ENCODE data around the gene RPS27L. TPM values are rescaled to one million over a fixed set of nuclear protein-coding genes. Genes with fewer than 3 reads are reported as not detected.

Gene RPS27L
- total RNA-seq, result 100 to 1,000 TPM; 132 TPM

DNA sequence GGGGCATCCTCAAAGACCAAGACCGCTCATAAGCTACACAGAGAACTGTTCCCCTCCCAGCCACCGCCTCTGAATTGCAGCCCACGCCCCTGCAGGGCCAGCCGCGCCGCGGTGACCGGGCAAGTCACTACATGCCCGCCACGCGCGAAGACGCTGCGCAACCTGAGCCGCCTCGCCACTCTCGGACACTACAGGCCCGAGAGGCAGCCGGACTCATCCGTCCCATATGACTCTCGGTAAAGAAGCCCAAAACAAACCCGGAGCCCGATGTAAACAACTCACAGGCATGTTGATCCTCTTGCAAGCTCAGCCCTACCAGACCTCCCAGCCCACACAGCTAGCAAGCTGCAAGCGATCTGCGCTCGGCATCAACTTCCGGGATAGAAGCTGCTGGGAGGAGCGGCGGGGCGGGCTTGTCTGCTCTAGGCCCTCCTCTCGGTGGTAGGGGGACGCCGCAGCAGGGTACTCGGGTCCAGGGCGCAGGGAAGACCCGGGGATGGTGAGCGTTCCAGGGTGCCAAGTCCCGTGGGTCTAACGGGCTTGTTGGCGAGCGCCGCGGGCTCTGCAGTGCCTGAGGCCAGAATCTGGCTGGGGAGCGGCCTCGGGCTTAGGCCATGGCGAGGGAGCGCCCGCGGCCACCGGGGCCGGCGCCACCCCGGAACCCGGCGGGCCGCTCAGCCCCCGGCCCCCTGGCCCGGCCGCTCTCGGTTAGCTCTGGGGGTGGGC is at the start of gene RPS27L:
Gene RPS27L, minus strand, starts transcription at position 360 of the 726 bp plus-strand sequence. Its CDS starts 72 bp downstream, at position 288.
- DNase-seq, result peak; percentile 88
- Mint-ChIP-seq H3K4me3 (peak within 1 kb of the TSS; percentile 100), H3K4me1 (peaks cover 20% of the 10 kb centered on the region), H3K27ac (peak within 1 kb of the TSS; percentile 97), H3K9me3 (no peaks in the 10 kb centered on the region), H3K27me3 (no peaks in the 10 kb centered on the region), H3K36me3 (peaks cover 19% of the 10 kb centered on the region)

- Mint-ChIP-seq H3K36me3 (peaks cover 68% of the 10 kb centered on the region), H3K27me3 (no peaks in the 10 kb centered on the region), H3K4me1 (peaks cover 85% of the 10 kb centered on the region), H3K27ac (peak overlapping the region; percentile 59), H3K4me3 (no peak overlapping the region), H3K9me3 (peaks cover 4% of the 10 kb centered on the region)
- no peak for DNase-seq
Observed at GRCh38 chr15:63206079-63206478, 48.8 kb upstream of the RPS27L start.

DNA sequence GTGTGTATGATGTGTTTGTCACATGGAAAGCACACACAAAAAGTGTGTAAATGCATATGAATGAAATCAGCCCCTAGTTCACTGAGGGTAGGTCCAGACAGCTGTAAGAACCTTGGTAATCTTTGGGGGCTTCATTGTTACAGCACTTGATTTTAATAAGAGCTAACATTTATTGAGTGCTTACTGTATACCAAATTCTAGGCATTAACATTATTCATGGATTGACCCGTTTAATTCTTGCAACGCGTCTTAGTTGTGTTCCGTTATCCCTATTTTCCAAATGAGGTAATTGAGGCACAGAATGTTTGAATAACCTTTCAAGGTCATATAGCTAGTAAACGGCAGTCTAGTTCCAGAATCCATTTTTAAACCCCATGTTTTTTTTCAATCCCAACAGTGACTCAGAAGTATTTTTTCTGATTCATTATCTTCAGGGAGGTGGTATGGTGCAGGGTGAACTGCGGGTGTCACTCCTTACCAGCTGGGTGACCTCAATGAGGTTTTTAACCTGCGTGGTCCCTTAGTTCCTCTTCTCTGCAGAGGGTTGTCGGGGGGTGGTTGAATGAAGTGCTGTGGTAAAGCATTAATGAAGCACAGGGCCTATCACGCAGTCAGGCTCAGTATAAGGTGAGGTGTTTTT is 46.3 kb upstream of the RPS27L start:
- Mint-ChIP-seq H3K27me3 (no peaks in the 10 kb centered on the region), H3K36me3 (peaks cover 78% of the 10 kb centered on the region), H3K4me3 (peak overlapping the region; percentile 24), H3K4me1 (peaks cover 90% of the 10 kb centered on the region), H3K9me3 (peaks cover 5% of the 10 kb centered on the region), H3K27ac (peak overlapping the region; percentile 78)
- peak; percentile 57 for DNase-seq

- Mint-ChIP-seq H3K4me3 (peak overlapping the region; percentile 15), H3K27me3 (no peaks in the 10 kb centered on the region), H3K9me3 (peaks cover 5% of the 10 kb centered on the region), H3K36me3 (peaks cover 78% of the 10 kb centered on the region), H3K27ac (peak overlapping the region; percentile 69), H3K4me1 (peaks cover 90% of the 10 kb centered on the region)
- no peak for DNase-seq
Observed at GRCh38 chr15:63202861-63203260, 45.6 kb upstream of the RPS27L start.

- Mint-ChIP-seq H3K4me1 (peaks cover 88% of the 10 kb centered on the region), H3K27me3 (no peaks in the 10 kb centered on the region), H3K27ac (peak overlapping the region; percentile 80), H3K36me3 (peaks cover 69% of the 10 kb centered on the region), H3K4me3 (peak overlapping the region; percentile 43), H3K9me3 (peaks cover 2% of the 10 kb centered on the region)
- DNase-seq, result no peak
Observed at GRCh38 chr15:63200464-63201249, 43.4 kb upstream of the RPS27L start.

- no peak for DNase-seq
- Mint-ChIP-seq H3K4me3 (peak overlapping the region; percentile 8), H3K27me3 (no peaks in the 10 kb centered on the region), H3K9me3 (peaks cover 2% of the 10 kb centered on the region), H3K36me3 (peaks cover 73% of the 10 kb centered on the region), H3K27ac (peak overlapping the region; percentile 76), H3K4me1 (peaks cover 90% of the 10 kb centered on the region)
Observed at GRCh38 chr15:63198371-63199250, 41.3 kb upstream of the RPS27L start.

- Mint-ChIP-seq H3K27me3 (no peaks in the 10 kb centered on the region), H3K4me3 (no peak overlapping the region), H3K4me1 (peaks cover 88% of the 10 kb centered on the region), H3K36me3 (peaks cover 76% of the 10 kb centered on the region), H3K9me3 (peaks cover 2% of the 10 kb centered on the region), H3K27ac (peak overlapping the region; percentile 61)
- no peak for DNase-seq
Observed at GRCh38 chr15:63197626-63198025, 40.3 kb upstream of the RPS27L start.

GRCh38 chr15:63196842-63197241 is 39.6 kb upstream of the RPS27L start:
- peak overlapping the region; percentile 52 for H3K27ac Mint-ChIP-seq
- H3K36me3 Mint-ChIP-seq, result peaks cover 74% of the 10 kb centered on the region
- H3K4me1 Mint-ChIP-seq, result peaks cover 87% of the 10 kb centered on the region
- no peaks in the 10 kb centered on the region for H3K27me3 Mint-ChIP-seq
- H3K9me3 Mint-ChIP-seq, result peaks cover 2% of the 10 kb centered on the region
- DNase-seq, result no peak
- no peak overlapping the region for H3K4me3 Mint-ChIP-seq

- peak overlapping the region; percentile 80 for H3K27ac Mint-ChIP-seq
- H3K27me3 Mint-ChIP-seq, result no peaks in the 10 kb centered on the region
- peak overlapping the region; percentile 63 for H3K4me3 Mint-ChIP-seq
- H3K9me3 Mint-ChIP-seq, result no peaks in the 10 kb centered on the region
- H3K36me3 Mint-ChIP-seq, result peaks cover 73% of the 10 kb centered on the region
- DNase-seq, result no peak
- H3K4me1 Mint-ChIP-seq, result peaks cover 79% of the 10 kb centered on the region
Observed at GRCh38 chr15:63195569-63196015, 38.3 kb upstream of the RPS27L start.

DNA sequence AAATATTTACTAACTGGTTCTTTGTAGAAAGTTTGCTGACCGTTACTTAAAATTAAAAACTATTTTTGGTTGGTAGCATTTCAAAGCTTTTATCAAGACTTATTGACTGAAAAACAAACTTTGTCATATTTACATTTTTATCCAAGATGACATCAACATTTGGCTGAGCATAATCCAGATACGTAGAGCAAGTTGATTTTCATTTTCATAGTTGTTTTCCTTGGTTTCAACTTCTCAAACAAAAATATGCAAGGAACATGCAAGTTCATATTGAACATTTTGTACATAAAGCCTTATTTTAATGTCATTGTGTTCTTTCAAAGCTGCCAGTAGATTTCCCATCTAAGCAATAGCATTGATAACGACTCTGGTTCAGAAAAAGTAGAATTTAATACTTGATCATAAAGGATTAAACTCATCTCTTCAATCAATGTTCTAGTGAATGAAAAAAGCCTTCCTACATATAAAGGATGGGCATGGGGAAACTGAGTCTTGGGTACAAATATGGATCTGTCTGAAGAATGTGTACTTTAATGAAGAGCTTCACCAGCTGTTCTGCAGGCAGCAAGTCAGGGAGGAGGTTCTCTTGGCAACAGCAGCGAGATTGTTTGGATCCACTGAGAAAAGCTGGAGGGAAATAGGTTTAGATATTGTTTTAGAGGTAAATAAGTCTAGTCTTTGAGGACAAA is 37.7 kb upstream of the RPS27L start:
- DNase-seq, result no peak
- no peaks in the 10 kb centered on the region for H3K9me3 Mint-ChIP-seq
- no peaks in the 10 kb centered on the region for H3K27me3 Mint-ChIP-seq
- H3K36me3 Mint-ChIP-seq, result peaks cover 73% of the 10 kb centered on the region
- H3K4me3 Mint-ChIP-seq, result peak overlapping the region; percentile 63
- H3K4me1 Mint-ChIP-seq, result peaks cover 73% of the 10 kb centered on the region
- peak overlapping the region; percentile 80 for H3K27ac Mint-ChIP-seq

DNA sequence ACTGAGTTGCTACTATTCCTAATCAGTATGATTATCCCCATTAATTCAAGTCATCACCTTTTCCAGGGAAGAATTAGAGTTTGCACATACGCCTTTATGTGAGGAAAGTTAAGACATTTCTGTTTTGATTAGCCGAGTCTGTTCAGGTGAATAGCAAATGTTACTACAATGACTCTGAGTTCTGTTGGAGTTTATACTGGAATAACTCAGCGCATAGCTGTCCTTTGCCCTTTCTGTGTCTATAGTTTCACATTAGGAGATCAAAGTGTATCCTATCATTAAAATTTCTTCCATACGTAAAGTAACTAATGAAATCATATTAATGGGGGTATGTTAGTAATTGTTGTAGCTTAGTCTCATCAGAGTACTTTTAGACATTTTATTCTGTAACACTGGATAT is 37.0 kb upstream of the RPS27L start:
- peaks cover 68% of the 10 kb centered on the region for H3K36me3 Mint-ChIP-seq
- H3K4me1 Mint-ChIP-seq, result peaks cover 67% of the 10 kb centered on the region

GRCh38 chr15:63192619-63193206 is 35.4 kb upstream of the RPS27L start:
- no peak for DNase-seq
- peaks cover 54% of the 10 kb centered on the region for H3K36me3 Mint-ChIP-seq
- peak overlapping the region; percentile 99 for H3K4me3 Mint-ChIP-seq
- peak overlapping the region; percentile 97 for H3K27ac Mint-ChIP-seq
- no peaks in the 10 kb centered on the region for H3K27me3 Mint-ChIP-seq
- no peaks in the 10 kb centered on the region for H3K9me3 Mint-ChIP-seq
- peaks cover 67% of the 10 kb centered on the region for H3K4me1 Mint-ChIP-seq

More for the DNA sequence above, 37.0 kb upstream of the RPS27L start:
- peak overlapping the region; percentile 99 for H3K4me3 Mint-ChIP-seq
- no peaks in the 10 kb centered on the region for H3K27me3 Mint-ChIP-seq
- DNase-seq, result no peak
- no peaks in the 10 kb centered on the region for H3K9me3 Mint-ChIP-seq
- peak overlapping the region; percentile 97 for H3K27ac Mint-ChIP-seq

GRCh38 chr15:63191895-63192618 is 34.8 kb upstream of the RPS27L start:
- peaks cover 50% of the 10 kb centered on the region for H3K36me3 Mint-ChIP-seq

More at GRCh38 chr15:63191895-63192618, 34.8 kb upstream of the RPS27L start:
- Mint-ChIP-seq H3K27me3 (no peaks in the 10 kb centered on the region), H3K27ac (peak overlapping the region; percentile 97), H3K4me3 (peak overlapping the region; percentile 99), H3K9me3 (no peaks in the 10 kb centered on the region), H3K4me1 (peaks cover 65% of the 10 kb centered on the region)
- peak; percentile 34 for DNase-seq

All from activated naive CD8-positive, alpha-beta T cell treated with anti-CD3 and anti-CD28 coated beads for 36 hours (primary cell).